Measurements from ENCODE around the gene ZNF396. TPM values are rescaled to one million over a fixed set of nuclear protein-coding genes. Genes with fewer than 3 reads are reported as not detected.

The ZNF396 gene
- polyA plus RNA-seq (ENCODE audit: insufficient read length): 0.96 TPM

GRCh38 chr18:35376742-35377695 lies at the start of gene ZNF396:
TSS of gene ZNF396 (minus strand) at chr18:35377337. CDS start at chr18:35374292, 3,045 bp downstream.
- DNase-seq (ENCODE audit: low read depth): no peak

- DNase-seq (ENCODE audit: low read depth): no peak
Measured at GRCh38 chr18:35426786-35427185, 49.6 kb upstream of the ZNF396 start.

GRCh38 chr18:35424356-35424755 lies 47.2 kb upstream of the ZNF396 start:
- no peak for DNase-seq (ENCODE audit: low read depth)

- DNase-seq (ENCODE audit: low read depth): no peak
Measured at GRCh38 chr18:35422237-35422636, 45.1 kb upstream of the ZNF396 start.

GRCh38 chr18:35418610-35419009 lies 41.5 kb upstream of the ZNF396 start:
- DNase-seq (ENCODE audit: low read depth): no peak

- no peak for DNase-seq (ENCODE audit: low read depth)
Measured at GRCh38 chr18:35417223-35417622, 40.1 kb upstream of the ZNF396 start.

GRCh38 chr18:35415511-35416073 lies 38.5 kb upstream of the ZNF396 start:
- no peak for DNase-seq (ENCODE audit: low read depth)

GRCh38 chr18:35413163-35413511 lies 36.0 kb upstream of the ZNF396 start:
- no peak for DNase-seq (ENCODE audit: low read depth)

GRCh38 chr18:35411625-35412351 lies 34.7 kb upstream of the ZNF396 start:
- no peak for DNase-seq (ENCODE audit: low read depth)

- no peak for DNase-seq (ENCODE audit: low read depth)
Measured at GRCh38 chr18:35410561-35410960, 33.4 kb upstream of the ZNF396 start.

- no peak for DNase-seq (ENCODE audit: low read depth)
Measured at GRCh38 chr18:35409911-35410310, 32.8 kb upstream of the ZNF396 start.

GRCh38 chr18:35408843-35409261 lies 31.7 kb upstream of the ZNF396 start:
- DNase-seq (ENCODE audit: low read depth): no peak

GRCh38 chr18:35407871-35408481 lies 30.8 kb upstream of the ZNF396 start:
- no peak for DNase-seq (ENCODE audit: low read depth)

- no peak for DNase-seq (ENCODE audit: low read depth)
Measured at GRCh38 chr18:35406666-35407065, 29.5 kb upstream of the ZNF396 start.

- DNase-seq (ENCODE audit: low read depth): no peak
Measured at GRCh38 chr18:35397976-35398375, 20.8 kb upstream of the ZNF396 start.

GRCh38 chr18:35393716-35394115 lies 16.6 kb upstream of the ZNF396 start:
- no peak for DNase-seq (ENCODE audit: low read depth)

- DNase-seq (ENCODE audit: low read depth): no peak
Measured at GRCh38 chr18:35392375-35392774, 15.2 kb upstream of the ZNF396 start.

GRCh38 chr18:35390951-35391700 lies 14.0 kb upstream of the ZNF396 start:
- DNase-seq (ENCODE audit: low read depth): no peak

GRCh38 chr18:35389095-35389618 lies 12.0 kb upstream of the ZNF396 start:
- peak; percentile 24 for DNase-seq (ENCODE audit: low read depth)

GRCh38 chr18:35387152-35387571 lies 10.0 kb upstream of the ZNF396 start:
- DNase-seq (ENCODE audit: low read depth): no peak

- DNase-seq (ENCODE audit: low read depth): peak; percentile 52
Measured at GRCh38 chr18:35386600-35387100, 9.5 kb upstream of the ZNF396 start.
